Measurements from ENCODE around the gene MAP3K10. TPM values are rescaled to one million over a fixed set of nuclear protein-coding genes. Genes with fewer than 3 reads are reported as not detected.
A peak's percentile ranks its signal among the peaks of the same experiment; 100 is the strongest.

The MAP3K10 gene
- total and polyA plus RNA-seq, 9 of the 15 experiments (the other 6 are each of a cell fraction or from before 2014, with no cell fraction given): 0.01 to 8.0 (median 2.7) TPM; not detected in 1

DNA sequence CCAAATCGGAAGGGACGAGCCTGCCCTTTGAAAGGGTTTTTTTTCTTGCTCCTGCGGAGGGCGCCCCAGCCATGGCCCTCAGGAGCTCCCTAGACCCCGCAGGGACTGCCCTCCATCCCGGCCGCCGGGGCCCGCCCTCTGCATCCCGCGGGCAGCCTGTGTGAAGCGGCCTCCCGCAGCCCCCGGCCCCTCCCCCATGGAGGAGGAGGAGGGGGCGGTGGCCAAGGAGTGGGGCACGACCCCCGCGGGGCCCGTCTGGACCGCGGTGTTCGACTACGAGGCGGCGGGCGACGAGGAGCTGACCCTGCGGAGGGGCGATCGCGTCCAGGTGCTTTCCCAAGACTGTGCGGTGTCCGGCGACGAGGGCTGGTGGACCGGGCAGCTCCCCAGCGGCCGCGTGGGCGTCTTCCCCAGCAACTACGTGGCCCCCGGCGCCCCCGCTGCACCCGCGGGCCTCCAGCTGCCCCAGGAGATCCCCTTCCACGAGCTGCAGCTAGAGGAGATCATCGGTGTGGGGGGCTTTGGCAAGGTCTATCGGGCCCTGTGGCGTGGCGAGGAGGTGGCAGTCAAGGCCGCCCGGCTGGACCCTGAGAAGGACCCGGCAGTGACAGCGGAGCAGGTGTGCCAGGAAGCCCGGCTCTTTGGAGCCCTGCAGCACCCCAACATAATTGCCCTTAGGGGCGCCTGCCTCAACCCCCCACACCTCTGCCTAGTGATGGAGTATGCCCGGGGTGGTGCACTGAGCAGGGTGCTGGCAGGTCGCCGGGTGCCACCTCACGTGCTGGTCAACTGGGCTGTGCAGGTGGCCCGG is 815 bp downstream of the MAP3K10 start (continued):
- TF ChIP-seq, protein P1, sequence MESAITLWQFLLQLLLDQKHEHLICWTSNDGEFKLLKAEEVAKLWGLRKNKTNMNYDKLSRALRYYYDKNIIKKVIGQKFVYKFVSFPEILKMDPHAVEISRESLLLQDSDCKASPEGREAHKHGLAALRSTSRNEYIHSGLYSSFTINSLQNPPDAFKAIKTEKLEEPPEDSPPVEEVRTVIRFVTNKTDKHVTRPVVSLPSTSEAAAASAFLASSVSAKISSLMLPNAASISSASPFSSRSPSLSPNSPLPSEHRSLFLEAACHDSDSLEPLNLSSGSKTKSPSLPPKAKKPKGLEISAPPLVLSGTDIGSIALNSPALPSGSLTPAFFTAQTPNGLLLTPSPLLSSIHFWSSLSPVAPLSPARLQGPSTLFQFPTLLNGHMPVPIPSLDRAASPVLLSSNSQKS (CRISPR knock-in tag; IDR thresholded peaks at IDR 0.05): no peak
- TF ChIP-seq SAFB (IDR thresholded peaks at IDR 0.05; ENCODE audit: borderline replicate concordance, low read depth, low read length) (no peak), HNRNPLL (IDR thresholded peaks at IDR 0.05; ENCODE audit: low read depth, low read length, poor library complexity, severe bottlenecking) (no peak), STAG1 (CRISPR knock-in tag; IDR thresholded peaks at IDR 0.05; ENCODE audit: borderline replicate concordance) (peak; percentile 41; the same call in 1 of the 2 replicates), GABPB1 (CRISPR knock-in tag; IDR thresholded peaks at IDR 0.05) (0 out of 2 replicates have a peak, but pooled peaks have one; percentile 17), LCOR (CRISPR knock-in tag; IDR thresholded peaks at IDR 0.05) (0 out of 2 replicates have a peak, but pooled peaks have one; percentile 36), ZNF766 (CRISPR knock-in tag; conservative IDR thresholded peaks at IDR 0.05) (no peak), FIP1L1 (IDR thresholded peaks at IDR 0.05; ENCODE audit: low read depth, low read length, poor library complexity, severe bottlenecking) (no peak), PCBP1 (IDR thresholded peaks at IDR 0.05; ENCODE audit: low read depth, low read length, poor library complexity, severe bottlenecking) (peak; percentile 3), GATA2 (CRISPR knock-in tag; IDR thresholded peaks at IDR 0.05) (no peak), ZFPM2 (CRISPR knock-in tag; IDR thresholded peaks at IDR 0.05) (no peak), EP300 (IDR thresholded peaks at IDR 0.05; ENCODE audit: low read length) (no peak)
- TF ChIP-seq, protein P2, sequence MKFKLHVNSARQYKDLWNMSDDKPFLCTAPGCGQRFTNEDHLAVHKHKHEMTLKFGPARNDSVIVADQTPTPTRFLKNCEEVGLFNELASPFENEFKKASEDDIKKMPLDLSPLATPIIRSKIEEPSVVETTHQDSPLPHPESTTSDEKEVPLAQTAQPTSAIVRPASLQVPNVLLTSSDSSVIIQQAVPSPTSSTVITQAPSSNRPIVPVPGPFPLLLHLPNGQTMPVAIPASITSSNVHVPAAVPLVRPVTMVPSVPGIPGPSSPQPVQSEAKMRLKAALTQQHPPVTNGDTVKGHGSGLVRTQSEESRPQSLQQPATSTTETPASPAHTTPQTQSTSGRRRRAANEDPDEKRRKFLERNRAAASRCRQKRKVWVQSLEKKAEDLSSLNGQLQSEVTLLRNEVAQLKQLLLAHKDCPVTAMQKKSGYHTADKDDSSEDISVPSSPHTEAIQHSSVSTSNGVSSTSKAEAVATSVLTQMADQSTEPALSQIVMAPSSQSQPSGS (CRISPR knock-in tag; IDR thresholded peaks at IDR 0.05): no peak
- TF ChIP-seq, protein P3, sequence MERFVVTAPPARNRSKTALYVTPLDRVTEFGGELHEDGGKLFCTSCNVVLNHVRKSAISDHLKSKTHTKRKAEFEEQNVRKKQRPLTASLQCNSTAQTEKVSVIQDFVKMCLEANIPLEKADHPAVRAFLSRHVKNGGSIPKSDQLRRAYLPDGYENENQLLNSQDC (CRISPR knock-in tag; IDR thresholded peaks at IDR 0.05): no peak
- TF ChIP-seq, protein P4, sequence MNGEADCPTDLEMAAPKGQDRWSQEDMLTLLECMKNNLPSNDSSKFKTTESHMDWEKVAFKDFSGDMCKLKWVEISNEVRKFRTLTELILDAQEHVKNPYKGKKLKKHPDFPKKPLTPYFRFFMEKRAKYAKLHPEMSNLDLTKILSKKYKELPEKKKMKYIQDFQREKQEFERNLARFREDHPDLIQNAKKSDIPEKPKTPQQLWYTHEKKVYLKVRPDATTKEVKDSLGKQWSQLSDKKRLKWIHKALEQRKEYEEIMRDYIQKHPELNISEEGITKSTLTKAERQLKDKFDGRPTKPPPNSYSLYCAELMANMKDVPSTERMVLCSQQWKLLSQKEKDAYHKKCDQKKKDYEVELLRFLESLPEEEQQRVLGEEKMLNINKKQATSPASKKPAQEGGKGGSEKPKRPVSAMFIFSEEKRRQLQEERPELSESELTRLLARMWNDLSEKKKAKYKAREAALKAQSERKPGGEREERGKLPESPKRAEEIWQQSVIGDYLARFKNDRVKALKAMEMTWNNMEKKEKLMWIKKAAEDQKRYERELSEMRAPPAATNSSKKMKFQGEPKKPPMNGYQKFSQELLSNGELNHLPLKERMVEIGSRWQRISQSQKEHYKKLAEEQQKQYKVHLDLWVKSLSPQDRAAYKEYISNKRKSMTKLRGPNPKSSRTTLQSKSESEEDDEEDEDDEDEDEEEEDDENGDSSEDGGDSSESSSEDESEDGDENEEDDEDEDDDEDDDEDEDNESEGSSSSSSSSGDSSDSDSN (IDR thresholded peaks at IDR 0.05; ENCODE audit: borderline replicate concordance in 1 of 2, low read depth in 2 of 2, low read length in 2 of 2): 0 out of 4 replicates have a peak, but pooled peaks of 1 of the 2 experiments have one; percentile 41
- TF ChIP-seq, protein P5, sequence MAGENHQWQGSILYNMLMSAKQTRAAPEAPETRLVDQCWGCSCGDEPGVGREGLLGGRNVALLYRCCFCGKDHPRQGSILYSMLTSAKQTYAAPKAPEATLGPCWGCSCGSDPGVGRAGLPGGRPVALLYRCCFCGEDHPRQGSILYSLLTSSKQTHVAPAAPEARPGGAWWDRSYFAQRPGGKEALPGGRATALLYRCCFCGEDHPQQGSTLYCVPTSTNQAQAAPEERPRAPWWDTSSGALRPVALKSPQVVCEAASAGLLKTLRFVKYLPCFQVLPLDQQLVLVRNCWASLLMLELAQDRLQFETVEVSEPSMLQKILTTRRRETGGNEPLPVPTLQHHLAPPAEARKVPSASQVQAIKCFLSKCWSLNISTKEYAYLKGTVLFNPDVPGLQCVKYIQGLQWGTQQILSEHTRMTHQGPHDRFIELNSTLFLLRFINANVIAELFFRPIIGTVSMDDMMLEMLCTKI (IDR thresholded peaks at IDR 0.05; ENCODE audit: partially characterized antibody): no peak
- TF ChIP-seq, protein P6, sequence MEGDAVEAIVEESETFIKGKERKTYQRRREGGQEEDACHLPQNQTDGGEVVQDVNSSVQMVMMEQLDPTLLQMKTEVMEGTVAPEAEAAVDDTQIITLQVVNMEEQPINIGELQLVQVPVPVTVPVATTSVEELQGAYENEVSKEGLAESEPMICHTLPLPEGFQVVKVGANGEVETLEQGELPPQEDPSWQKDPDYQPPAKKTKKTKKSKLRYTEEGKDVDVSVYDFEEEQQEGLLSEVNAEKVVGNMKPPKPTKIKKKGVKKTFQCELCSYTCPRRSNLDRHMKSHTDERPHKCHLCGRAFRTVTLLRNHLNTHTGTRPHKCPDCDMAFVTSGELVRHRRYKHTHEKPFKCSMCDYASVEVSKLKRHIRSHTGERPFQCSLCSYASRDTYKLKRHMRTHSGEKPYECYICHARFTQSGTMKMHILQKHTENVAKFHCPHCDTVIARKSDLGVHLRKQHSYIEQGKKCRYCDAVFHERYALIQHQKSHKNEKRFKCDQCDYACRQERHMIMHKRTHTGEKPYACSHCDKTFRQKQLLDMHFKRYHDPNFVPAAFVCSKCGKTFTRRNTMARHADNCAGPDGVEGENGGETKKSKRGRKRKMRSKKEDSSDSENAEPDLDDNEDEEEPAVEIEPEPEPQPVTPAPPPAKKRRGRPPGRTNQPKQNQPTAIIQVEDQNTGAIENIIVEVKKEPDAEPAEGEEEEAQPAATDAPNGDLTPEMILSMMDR (IDR thresholded peaks at IDR 0.05 in 2 of 3, conservative IDR thresholded peaks at IDR 0.05 in 1 of 3; ENCODE audit: insufficient read depth in 2 of 3, low read depth in 1 of 3, low read length in 3 of 3): peak in 2 of 3 experiments; percentile 48 to 56; a peak in 3 of 6 replicates

Data from K562 (cell line).